ENCODE data around the gene OLIG2. TPM values are rescaled to one million over a fixed set of nuclear protein-coding genes. Genes with fewer than 3 reads are reported as not detected.

Gene OLIG2
- total RNA-seq, 1 donor from 2014 or later: not detected

GRCh38 chr21:33011462-33011861 is 14.3 kb upstream of the OLIG2 start:
- H3K27ac Mint-ChIP-seq: no peak overlapping the region

GRCh38 chr21:33013626-33014025 is 12.1 kb upstream of the OLIG2 start:
- Mint-ChIP-seq H3K4me1 (no peaks in the 10 kb centered on the region), H3K4me3 (no peak overlapping the region), H3K27me3 (peaks cover 44% of the 10 kb centered on the region), H3K36me3 (ENCODE audit: low read depth) (no peaks in the 10 kb centered on the region), H3K9me3 (no peaks in the 10 kb centered on the region), H3K27ac (no peak overlapping the region)
- intact Hi-C loops (cut with micrococcal nuclease): no loop called here
- DNase-seq: no peak

More at GRCh38 chr21:33011462-33011861, 14.3 kb upstream of the OLIG2 start:
- Mint-ChIP-seq H3K9me3 (no peaks in the 10 kb centered on the region), H3K36me3 (ENCODE audit: low read depth) (no peaks in the 10 kb centered on the region), H3K4me3 (no peak overlapping the region), H3K27me3 (peaks cover 25% of the 10 kb centered on the region), H3K4me1 (no peaks in the 10 kb centered on the region)
- intact Hi-C loops (cut with micrococcal nuclease): no loop called here
- DNase-seq: no peak

- intact Hi-C loops (cut with micrococcal nuclease): no loop called here
- Mint-ChIP-seq H3K4me3 (no peak overlapping the region), H3K27me3 (peaks cover 48% of the 10 kb centered on the region), H3K36me3 (ENCODE audit: low read depth) (no peaks in the 10 kb centered on the region), H3K27ac (no peak overlapping the region), H3K4me1 (peaks cover 4% of the 10 kb centered on the region), H3K9me3 (no peaks in the 10 kb centered on the region)
- no peak for DNase-seq
Observed at GRCh38 chr21:33014331-33014730, 11.4 kb upstream of the OLIG2 start.

GRCh38 chr21:33015096-33015495 is 10.6 kb upstream of the OLIG2 start:
- Mint-ChIP-seq H3K27me3 (peaks cover 52% of the 10 kb centered on the region), H3K9me3 (no peaks in the 10 kb centered on the region), H3K36me3 (ENCODE audit: low read depth) (no peaks in the 10 kb centered on the region), H3K4me3 (no peak overlapping the region), H3K27ac (no peak overlapping the region), H3K4me1 (peaks cover 6% of the 10 kb centered on the region)
- no peak for DNase-seq
- intact Hi-C loops (cut with micrococcal nuclease): no loop called here

- Mint-ChIP-seq H3K36me3 (ENCODE audit: low read depth) (no peaks in the 10 kb centered on the region), H3K27ac (no peak overlapping the region), H3K4me1 (peaks cover 12% of the 10 kb centered on the region), H3K27me3 (peaks cover 55% of the 10 kb centered on the region), H3K4me3 (no peak overlapping the region), H3K9me3 (no peaks in the 10 kb centered on the region)
- intact Hi-C loops (cut with micrococcal nuclease): no loop called here
- DNase-seq: no peak
Observed at GRCh38 chr21:33015756-33016155, 10.0 kb upstream of the OLIG2 start.

GRCh38 chr21:33018707-33019465 is 6.8 kb upstream of the OLIG2 start:
- intact Hi-C loops (cut with micrococcal nuclease): no loop called here

GRCh38 chr21:33019516-33019884 is 6.2 kb upstream of the OLIG2 start:
- Mint-ChIP-seq H3K27me3 (peaks cover 82% of the 10 kb centered on the region), H3K4me1 (peaks cover 19% of the 10 kb centered on the region), H3K9me3 (peaks cover 6% of the 10 kb centered on the region), H3K36me3 (ENCODE audit: low read depth) (peaks cover 6% of the 10 kb centered on the region), H3K4me3 (no peak overlapping the region), H3K27ac (no peak overlapping the region)
- no peak for DNase-seq
- intact Hi-C loops (cut with micrococcal nuclease): no loop called here

More at GRCh38 chr21:33018707-33019465, 6.8 kb upstream of the OLIG2 start:
- Mint-ChIP-seq H3K4me3 (no peak overlapping the region), H3K4me1 (peaks cover 15% of the 10 kb centered on the region), H3K36me3 (ENCODE audit: low read depth) (peaks cover 3% of the 10 kb centered on the region), H3K9me3 (peaks cover under 1% of the 10 kb centered on the region), H3K27ac (no peak overlapping the region), H3K27me3 (peaks cover 76% of the 10 kb centered on the region)
- no peak for DNase-seq

- intact Hi-C loops (cut with micrococcal nuclease): loop anchor here (10.0 kb wide), 1 partner anchor 175 kb away; no protein-coding TSS in a partner anchor
- Mint-ChIP-seq H3K27ac (no peak overlapping the region), H3K4me1 (peaks cover 19% of the 10 kb centered on the region), H3K36me3 (ENCODE audit: low read depth) (peaks cover 6% of the 10 kb centered on the region), H3K9me3 (peaks cover 6% of the 10 kb centered on the region), H3K27me3 (peaks cover 88% of the 10 kb centered on the region), H3K4me3 (no peak overlapping the region)
- peak; percentile 63 for DNase-seq
Observed at GRCh38 chr21:33019885-33020557, 5.7 kb upstream of the OLIG2 start.

- intact Hi-C loops (cut with micrococcal nuclease): loop anchor here (10.0 kb wide), 1 partner anchor 174 kb away; no protein-coding TSS in a partner anchor
- no peak for DNase-seq
- Mint-ChIP-seq H3K9me3 (peaks cover 6% of the 10 kb centered on the region), H3K27me3 (peaks cover 85% of the 10 kb centered on the region), H3K27ac (peak overlapping the region; percentile 20), H3K4me1 (peaks cover 19% of the 10 kb centered on the region), H3K4me3 (peak overlapping the region; percentile 23), H3K36me3 (ENCODE audit: low read depth) (peaks cover 6% of the 10 kb centered on the region)
Observed at GRCh38 chr21:33020558-33021100, 5.1 kb upstream of the OLIG2 start.

GRCh38 chr21:33021150-33021549 is 4.6 kb upstream of the OLIG2 start:
- Mint-ChIP-seq H3K4me3 (no peak overlapping the region), H3K9me3 (peaks cover 6% of the 10 kb centered on the region), H3K27ac (no peak overlapping the region), H3K4me1 (peaks cover 23% of the 10 kb centered on the region), H3K36me3 (ENCODE audit: low read depth) (peaks cover 9% of the 10 kb centered on the region), H3K27me3 (peaks cover 86% of the 10 kb centered on the region)
- intact Hi-C loops (cut with micrococcal nuclease): loop anchor here (10.0 kb wide), 1 partner anchor 174 kb away; no protein-coding TSS in a partner anchor
- no peak for DNase-seq

GRCh38 chr21:33021667-33022066 is 4.1 kb upstream of the OLIG2 start:
- H3K4me1 Mint-ChIP-seq: peaks cover 23% of the 10 kb centered on the region
- intact Hi-C loops (cut with micrococcal nuclease): loop anchor here (10.0 kb wide), 1 partner anchor 173 kb away; no protein-coding TSS in a partner anchor
- no peak overlapping the region for H3K4me3 Mint-ChIP-seq
- no peak overlapping the region for H3K27ac Mint-ChIP-seq
- H3K36me3 Mint-ChIP-seq (ENCODE audit: low read depth): peaks cover 9% of the 10 kb centered on the region
- DNase-seq: no peak
- H3K27me3 Mint-ChIP-seq: peaks cover 86% of the 10 kb centered on the region
- peaks cover 6% of the 10 kb centered on the region for H3K9me3 Mint-ChIP-seq

GRCh38 chr21:33022489-33022827 is 3.3 kb upstream of the OLIG2 start:
- Mint-ChIP-seq H3K4me1 (peaks cover 23% of the 10 kb centered on the region), H3K36me3 (ENCODE audit: low read depth) (peaks cover 9% of the 10 kb centered on the region), H3K4me3 (no peak overlapping the region), H3K9me3 (peaks cover 6% of the 10 kb centered on the region), H3K27ac (peak overlapping the region; percentile 82), H3K27me3 (peaks cover 83% of the 10 kb centered on the region)
- no peak for DNase-seq
- intact Hi-C loops (cut with micrococcal nuclease): loop anchor here (10.0 kb wide), 1 partner anchor 172 kb away; no protein-coding TSS in a partner anchor

- H3K27me3 Mint-ChIP-seq: peaks cover 78% of the 10 kb centered on the region
- peaks cover 9% of the 10 kb centered on the region for H3K36me3 Mint-ChIP-seq (ENCODE audit: low read depth)
- no peak overlapping the region for H3K4me3 Mint-ChIP-seq
- H3K4me1 Mint-ChIP-seq: peaks cover 23% of the 10 kb centered on the region
- peak overlapping the region; percentile 82 for H3K27ac Mint-ChIP-seq
- peaks cover 6% of the 10 kb centered on the region for H3K9me3 Mint-ChIP-seq
- DNase-seq: no peak
- intact Hi-C loops (cut with micrococcal nuclease): loop anchor here (10.0 kb wide), 1 partner anchor 172 kb away; no protein-coding TSS in a partner anchor
Observed at GRCh38 chr21:33022828-33023573, 2.7 kb upstream of the OLIG2 start.

Data from activated CD4-positive, alpha-beta T cell treated with anti-CD3 and anti-CD28 coated beads, Interleukin-2, amount 10 ng/mL, durations not matched to agents 24 days and 14 days (primary cell).